Pancreas (tissue), 10 donors: ENCODE results near the gene PLEKHG5. TPM values are rescaled to one million over a fixed set of nuclear protein-coding genes. Genes with fewer than 3 reads are reported as not detected.
A peak's percentile ranks its signal among the peaks of the same experiment; 100 is the strongest.

Experiments
- ATAC-seq, 4 donors: fragments of 200-7000 bp; cut with Tn5 transposase; one replicate each; pipeline versions ENCODE4 v1.8.0 to v1.9.1; 2020; ENCODE audit warnings: mild to moderate bottlenecking in 4 of 4, moderate library complexity in 4 of 4
- DNase-seq, 6 donors: peaks; one replicate each; pipeline ENCODE4 v3.0.0-alpha.2; 2020
- FAIRE-seq: peaks from 2 replicates; lab custom pipeline; 2012; peaks lifted over from hg19 to GRCh38; lab: Jason Lieb, UNC
- H3K27ac ChIP-seq, 4 donors: fragments of 200-600 bp; sonication (generic); 1 replicate in 3 of 4; 2 replicates in 1 of 4; pipeline versions ENCODE4 v1.5.0 to v1.8.0; 2020
- H3K27me3 ChIP-seq, 4 donors: fragments of 200-600 bp; one replicate each; pipeline ENCODE4 v1.8.0; 2021
- H3K36me3 ChIP-seq, 3 donors: fragments of 200-600 bp; sonication (generic) in 1 of 3; one replicate each; pipeline versions ENCODE4 v1.5.0 to v1.8.0; 2020 to 2021
- H3K4me1 ChIP-seq, 3 donors: fragments of 200-600 bp; one replicate each; pipeline ENCODE4 v1.8.0; 2021
- H3K4me3 ChIP-seq, 4 donors: fragments of 200-600 bp; sonication (generic) in 2 of 4; one replicate each; pipeline versions ENCODE4 v1.5.0 to v1.8.0; 2020 to 2021
- H3K9me3 ChIP-seq, 4 donors: fragments of 200-600 bp; one replicate each; pipeline ENCODE4 v1.8.0; 2021
- WGBS, 2 donors: extraction: QIAGEN DNeasy Blood & Tissue Kit; methylation state at CpG; one replicate each; pipeline ENCODE4 v1.1.7; 2013; 5-methylcytosine and 5-hydroxymethylcytosine counted together
- intact Hi-C, 3 donors: fragments of 100-400 bp; cut with DNase I; formaldehyde crosslinking; loops; one replicate each; pipeline versions ENCODE4 v1.11.1 to v1.14.2; 2022
- polyA plus RNA-seq, 2 donors: library from polyadenylated mRNA; stranded (reverse); fragments of 200-250 nt; gene quantifications; one replicate each; pipeline ENCODE4 v1.2.3, GENCODE V29; 2013
- total RNA-seq, 6 donors: library from RNA; stranded (reverse); fragmentation: NEBNext Ultra II Directional in 4 of 6; extraction: Animal tissue kit (Norgen Biotek cat#: 25700) in 4 of 6; gene quantifications; one replicate each; pipeline versions ENCODE4 v1.2.1 to v1.2.4, GENCODE V29; 2021 to 2023
- TF ChIP-seq, protein P1 (sequence below), 4 donors: fragments of 200-600 bp; sonication (generic) in 3 of 4; IDR thresholded peaks; one replicate each; pipeline versions ENCODE4 v1.5.0 to v1.8.0; 2021; ENCODE audit warnings: antibody characterized with exemption in 4 of 4
- donor health status: healthy with polysubstance abuse.
- donor health status: DM: no; HTN: no; CAD: no; lungs with moderate emphysema.
- donor health status: DM: no; HTN: no; CAD: no.
- donor health status: control.
- donor health status: control.
- donor health status: Bipolar disorder and iron deficiency.
- donor health status: DM: yes; HTN: yes; CAD: no.
- donor health status: DM: no; HTN: no; CAD: no.
- donor health status: DM: no; HTN: no; CAD: no.
- donor health status: DM: yes; HTN: yes; CAD: no.

PLEKHG5 gene
- total and polyA plus RNA-seq, 8 donors: 1.5 to 7.3 (median 2.8) TPM

GRCh38 chr1:6484826-6485167 is 6.7 kb downstream of the PLEKHG5 start:
- H3K9me3 ChIP-seq: no peaks in the 10 kb centered on the region
- H3K27me3 ChIP-seq: no peaks in the 10 kb centered on the region
- FAIRE-seq (no peak), DNase-seq (no peak), ATAC-seq (no peak)
- H3K36me3 ChIP-seq: no peaks in the 10 kb centered on the region
- TF ChIP-seq, protein P1, sequence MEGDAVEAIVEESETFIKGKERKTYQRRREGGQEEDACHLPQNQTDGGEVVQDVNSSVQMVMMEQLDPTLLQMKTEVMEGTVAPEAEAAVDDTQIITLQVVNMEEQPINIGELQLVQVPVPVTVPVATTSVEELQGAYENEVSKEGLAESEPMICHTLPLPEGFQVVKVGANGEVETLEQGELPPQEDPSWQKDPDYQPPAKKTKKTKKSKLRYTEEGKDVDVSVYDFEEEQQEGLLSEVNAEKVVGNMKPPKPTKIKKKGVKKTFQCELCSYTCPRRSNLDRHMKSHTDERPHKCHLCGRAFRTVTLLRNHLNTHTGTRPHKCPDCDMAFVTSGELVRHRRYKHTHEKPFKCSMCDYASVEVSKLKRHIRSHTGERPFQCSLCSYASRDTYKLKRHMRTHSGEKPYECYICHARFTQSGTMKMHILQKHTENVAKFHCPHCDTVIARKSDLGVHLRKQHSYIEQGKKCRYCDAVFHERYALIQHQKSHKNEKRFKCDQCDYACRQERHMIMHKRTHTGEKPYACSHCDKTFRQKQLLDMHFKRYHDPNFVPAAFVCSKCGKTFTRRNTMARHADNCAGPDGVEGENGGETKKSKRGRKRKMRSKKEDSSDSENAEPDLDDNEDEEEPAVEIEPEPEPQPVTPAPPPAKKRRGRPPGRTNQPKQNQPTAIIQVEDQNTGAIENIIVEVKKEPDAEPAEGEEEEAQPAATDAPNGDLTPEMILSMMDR (IDR thresholded peaks at IDR 0.05): no peak
- intact Hi-C loops: loop anchor here in 2 of 3 donors (5.0 to 10.0 kb wide), 2 partner anchors 158 to 160 kb away; no protein-coding TSS in a partner anchor
- H3K4me1 ChIP-seq: no peaks in the 10 kb centered on the region
- peak overlapping the region in 1 of 4 donors; percentile 42 for H3K4me3 ChIP-seq
- no peak overlapping the region for H3K27ac ChIP-seq
- 43 to 47% methylated on average over 12 to 13 of the region's 13 CpGs for WGBS, 2 donors

DNA sequence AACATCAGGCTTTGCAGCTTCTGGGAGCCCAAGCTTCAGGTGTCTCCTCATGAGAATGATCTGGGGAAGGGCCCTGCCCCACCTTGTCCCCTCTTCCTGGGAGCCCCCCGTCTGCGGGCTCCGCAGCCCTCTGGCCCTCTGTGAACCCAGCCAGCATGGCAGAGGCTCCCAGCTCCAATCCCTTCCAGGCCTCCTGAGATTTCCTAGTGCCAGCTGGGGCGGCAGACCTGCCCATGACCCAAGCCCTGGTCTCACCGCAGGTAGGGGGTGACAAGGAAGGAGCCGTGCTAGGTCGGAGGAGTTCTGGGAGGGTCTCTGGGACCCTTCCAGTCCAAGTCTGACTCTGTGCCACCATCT is 7.7 kb downstream of the PLEKHG5 start:
- no peaks in the 10 kb centered on the region for H3K9me3 ChIP-seq
- no peak overlapping the region for H3K27ac ChIP-seq
- TF ChIP-seq, protein P1 (IDR thresholded peaks at IDR 0.05): no peak
- ATAC-seq: no peak
- peak in 2 of 6 donors; percentile 13 to 45 for DNase-seq
- intact Hi-C loops: loop anchor here in 1 of 3 donors (10.0 kb wide), 1 partner anchor 161 kb away; no protein-coding TSS in a partner anchor
- H3K27me3 ChIP-seq: no peaks in the 10 kb centered on the region
- WGBS, 2 donors: 88 to 91% methylated on average over 7 of the region's 7 CpGs
- no peaks in the 10 kb centered on the region for H3K36me3 ChIP-seq
- H3K4me3 ChIP-seq: no peak overlapping the region
- no peaks in the 10 kb centered on the region for H3K4me1 ChIP-seq
- no peak for FAIRE-seq

DNA sequence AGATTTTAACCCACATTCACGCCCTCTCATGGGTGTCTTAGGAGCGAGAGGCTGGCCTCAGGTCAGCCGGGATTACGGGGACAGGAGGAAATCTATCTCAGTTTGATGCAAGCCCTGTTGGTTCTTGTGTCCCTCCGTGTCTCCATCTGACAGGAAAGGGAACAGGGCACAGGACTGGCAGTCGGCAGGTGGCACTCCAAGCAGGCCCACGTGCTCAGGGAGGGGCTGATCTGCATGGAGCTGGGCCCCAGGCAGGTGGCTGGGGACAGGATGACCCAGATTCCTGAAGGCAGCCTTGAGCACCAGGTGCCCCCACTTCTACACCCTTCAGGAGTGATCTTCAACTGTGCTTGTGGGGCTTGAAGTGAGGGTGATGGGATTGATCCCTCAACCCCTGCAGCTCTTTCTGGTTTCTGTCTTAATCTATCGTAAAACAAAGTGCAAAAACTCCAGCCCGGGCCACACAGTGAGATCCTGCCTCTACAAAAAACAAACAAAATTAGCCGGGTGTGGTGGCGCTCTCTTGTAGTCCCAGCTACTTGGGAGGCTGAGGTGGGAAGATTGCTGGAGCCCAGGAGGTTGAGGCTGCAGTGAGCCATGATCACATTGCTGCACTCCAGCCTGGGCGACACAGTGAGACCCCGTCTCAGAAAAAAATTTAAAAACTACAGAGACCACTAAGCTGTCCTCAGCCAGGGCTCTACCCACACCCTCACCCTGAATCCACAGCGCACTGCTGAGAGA is 8.3 kb downstream of the PLEKHG5 start:
- H3K36me3 ChIP-seq: no peaks in the 10 kb centered on the region
- no peak overlapping the region for H3K27ac ChIP-seq
- DNase-seq: peak in 1 of 6 donors; percentile 12
- intact Hi-C loops: loop anchor here in 1 of 3 donors (10.0 kb wide), 1 partner anchor 162 kb away; no protein-coding TSS in a partner anchor
- H3K4me3 ChIP-seq: no peak overlapping the region
- ATAC-seq: peak in 1 of 4 donors; percentile 34
- no peak for FAIRE-seq
- WGBS, 2 donors: 74 to 82% methylated on average over 14 of the region's 14 CpGs
- no peaks in the 10 kb centered on the region for H3K9me3 ChIP-seq
- TF ChIP-seq, protein P1 (IDR thresholded peaks at IDR 0.05): no peak
- no peaks in the 10 kb centered on the region for H3K27me3 ChIP-seq
- H3K4me1 ChIP-seq: no peaks in the 10 kb centered on the region

DNA sequence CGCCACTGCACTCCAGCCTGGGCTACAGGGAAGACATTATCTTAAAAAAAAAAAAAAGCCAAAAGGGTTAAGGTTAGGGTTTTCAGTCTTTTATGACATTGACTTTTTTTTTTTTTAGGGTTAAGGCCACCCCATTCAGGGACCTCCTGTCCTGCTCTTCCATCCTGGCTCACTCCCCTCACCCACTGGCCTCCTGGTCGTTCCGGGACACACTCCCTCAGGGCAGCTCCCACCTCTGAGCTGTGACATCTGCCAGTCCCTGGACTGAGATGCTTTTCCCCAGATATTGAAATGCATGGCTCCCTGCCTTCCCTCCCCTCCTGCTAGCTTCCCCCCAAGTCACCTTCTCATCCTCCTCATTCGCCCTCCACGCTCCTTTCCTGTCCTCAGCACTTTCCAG is 9.6 kb downstream of the PLEKHG5 start:
- DNase-seq (no peak), FAIRE-seq (no peak), ATAC-seq (no peak)
- Histone ChIP-seq H3K4me3 (no peak overlapping the region), H3K36me3 (no peaks in the 10 kb centered on the region), H3K27me3 (no peaks in the 10 kb centered on the region), H3K4me1 (no peaks in the 10 kb centered on the region), H3K9me3 (no peaks in the 10 kb centered on the region), H3K27ac (no peak overlapping the region)
- TF ChIP-seq, protein P1 (IDR thresholded peaks at IDR 0.05): no peak
- 86 to 88% methylated on average over 5 of the region's 5 CpGs for WGBS, 2 donors
- intact Hi-C loops: loop anchor here in 1 of 3 donors (10.0 kb wide), 1 partner anchor 163 kb away; no protein-coding TSS in a partner anchor
